Right lobe of liver (tissue), 4 donors: Measurements from ENCODE around the gene CDH16.

Experiments used
- CTCF ChIP-seq, 4 donors: fragments of 200-600 bp in 3 of 4; fragments of 450-650 bp in 1 of 4; IDR thresholded peaks; one replicate each; pipeline versions ENCODE4 v1.5.1 to v1.8.0; 2016 to 2022; ENCODE audit warnings: antibody characterized with exemption in 4 of 4, mild to moderate bottlenecking in 2 of 4
- POLR2A ChIP-seq: fragments of 450-650 bp; IDR thresholded peaks from one replicate; pipeline ENCODE4 v1.6.1; 2017; ENCODE audit warnings: antibody characterized with exemption, mild to moderate bottlenecking
- donor health status: DM: no; HTN: no; CAD: no.
- donor health status: DM: no; HTN: no; CAD: no.
- donor health status: DM: no; HTN: yes; CAD: no.

- TF ChIP-seq CTCF (IDR thresholded peaks at IDR 0.05), result no peak
- TF ChIP-seq POLR2A, result no peak
Measured at GRCh38 chr16:66949472-66949871, 30.8 kb upstream of the CDH16 start.
